HG02840 (cell line): ENCODE results near the gene ST3GAL5.
A peak's percentile ranks its signal among the peaks of the same experiment; 100 is the strongest.

Experiments used
- ATAC-seq: cut with Tn5 transposase; IDR thresholded peaks from one replicate; pipeline ENCODE4 v1.9.1; 2021; ENCODE audit warnings: mild to moderate bottlenecking, moderate library complexity, moderate number of reproducible peaks; ENCODE audit not compliant: unreplicated experiment, low FRiP score

ST3GAL5 gene

GRCh38 chr2:85867556-85868292, 21.1 kb downstream of the ST3GAL5 start:
- no peak for ATAC-seq

GRCh38 chr2:85867121-85867520, 21.7 kb downstream of the ST3GAL5 start:
- no peak for ATAC-seq

- no peak for ATAC-seq
These were observed 22.6 kb downstream of the ST3GAL5 start for GRCh38 chr2:85866165-85866659.

GRCh38 chr2:85865539-85866164, 23.1 kb downstream of the ST3GAL5 start:
- peak; percentile 53 for ATAC-seq

GRCh38 chr2:85864654-85865053, 24.1 kb downstream of the ST3GAL5 start:
- no peak for ATAC-seq

GRCh38 chr2:85862426-85862825, 26.4 kb downstream of the ST3GAL5 start:
- ATAC-seq: no peak

- ATAC-seq: no peak
These were observed 27.1 kb downstream of the ST3GAL5 start for GRCh38 chr2:85861650-85862049.

- no peak for ATAC-seq
These were observed 27.6 kb downstream of the ST3GAL5 start for GRCh38 chr2:85861180-85861579.

GRCh38 chr2:85858841-85859240, 29.9 kb downstream of the ST3GAL5 start:
- no peak for ATAC-seq

GRCh38 chr2:85854897-85855296, 33.9 kb downstream of the ST3GAL5 start:
- ATAC-seq: no peak

- ATAC-seq: peak; percentile 11
These were observed 34.7 kb downstream of the ST3GAL5 start for GRCh38 chr2:85854166-85854509.

GRCh38 chr2:85853499-85854165, 35.2 kb downstream of the ST3GAL5 start:
- ATAC-seq: peak; percentile 68

- ATAC-seq: peak; percentile 65
These were observed 35.8 kb downstream of the ST3GAL5 start for GRCh38 chr2:85852937-85853498.

GRCh38 chr2:85852152-85852840, 36.5 kb downstream of the ST3GAL5 start:
- ATAC-seq: no peak

GRCh38 chr2:85851253-85852151, 37.3 kb downstream of the ST3GAL5 start:
- no peak for ATAC-seq

- ATAC-seq: no peak
These were observed 38.3 kb downstream of the ST3GAL5 start for GRCh38 chr2:85850451-85850850.

GRCh38 chr2:85847051-85847588, 41.7 kb downstream of the ST3GAL5 start:
- ATAC-seq: no peak

- ATAC-seq: no peak
These were observed 42.4 kb downstream of the ST3GAL5 start for GRCh38 chr2:85846411-85846810.

- no peak for ATAC-seq
These were observed 44.3 kb downstream of the ST3GAL5 start for GRCh38 chr2:85844486-85844885.
